Osteoblast (primary cell): Measurements from ENCODE around the gene TBC1D2B. TPM values are rescaled to one million over a fixed set of nuclear protein-coding genes. Genes with fewer than 3 reads are reported as not detected.
A peak's percentile ranks its signal among the peaks of the same experiment; 100 is the strongest.

ENCODE experiments used
- DNase-seq: peaks from one replicate; pipeline ENCODE4 v3.0.0; 2011; ENCODE audit warnings: low spot score, mixed read lengths; ENCODE audit not compliant: insufficient read length; ENCODE audit errors: missing footprints
- H2AFZ ChIP-seq: 2 replicates; pipeline ENCODE4 v1.6.0; 2011; ENCODE audit warnings: mild to moderate bottlenecking, low read length
- H3K27ac ChIP-seq: 2 replicates; pipeline ENCODE4 v1.5.1; 2011; ENCODE audit warnings: mild to moderate bottlenecking, low read depth, low read length, moderate library complexity
- H3K27me3 ChIP-seq: 2 replicates; pipeline ENCODE4 v1.6.0; 2012; ENCODE audit warnings: mild to moderate bottlenecking, control low read depth, inconsistent platforms, low read length, moderate library complexity; ENCODE audit not compliant: insufficient read depth
- H3K36me3 ChIP-seq: 2 replicates; pipeline ENCODE4 v1.5.1; 2011; ENCODE audit warnings: mild to moderate bottlenecking, low read length, control low read depth, moderate library complexity; ENCODE audit not compliant: insufficient read depth
- H3K4me1 ChIP-seq: 2 replicates; pipeline ENCODE4 v1.5.1; 2011; ENCODE audit warnings: mild to moderate bottlenecking, low read length, control low read depth, moderate library complexity; ENCODE audit not compliant: insufficient read depth
- H3K4me2 ChIP-seq: 2 replicates; pipeline ENCODE4 v1.6.0; 2011; ENCODE audit warnings: mild to moderate bottlenecking, low read length; ENCODE audit not compliant: insufficient read depth
- H3K4me3 ChIP-seq: fragments of 200-600 bp; sonication (generic); 3 replicates; pipeline ENCODE4 v1.5.1; 2012; ENCODE audit warnings: mild to moderate bottlenecking, low read length, inconsistent platforms; ENCODE audit not compliant: insufficient read depth
- H3K79me2 ChIP-seq: 2 replicates; pipeline ENCODE4 v1.6.0; 2012; ENCODE audit warnings: mild to moderate bottlenecking, low read length, control low read depth, inconsistent platforms; ENCODE audit not compliant: insufficient read depth
- H3K9me3 ChIP-seq: 2 replicates; pipeline ENCODE4 v1.5.1; 2011; ENCODE audit warnings: low read depth, low read length, control low read depth
- H4K20me1 ChIP-seq: 2 replicates; pipeline ENCODE4 v1.6.0; 2012; ENCODE audit warnings: mild to moderate bottlenecking, low read length, control low read depth; ENCODE audit not compliant: insufficient read depth
- total RNA-seq: library from RNA; depleted of rRNA; stranded (reverse); fragments of >200 nt; gene quantifications from 2 replicates; pipeline ENCODE4 v1.2.3, GENCODE V29; 2012
- TF ChIP-seq, protein P1 (sequence below): IDR thresholded peaks from 2 replicates; pipeline ENCODE4 v1.5.1; 2011; ENCODE audit warnings: mild to moderate bottlenecking, low read depth, low read length, moderate library complexity; ENCODE audit errors: extremely low read depth

The TBC1D2B gene
- total RNA-seq, 1 donor: 58.3 TPM

DNA sequence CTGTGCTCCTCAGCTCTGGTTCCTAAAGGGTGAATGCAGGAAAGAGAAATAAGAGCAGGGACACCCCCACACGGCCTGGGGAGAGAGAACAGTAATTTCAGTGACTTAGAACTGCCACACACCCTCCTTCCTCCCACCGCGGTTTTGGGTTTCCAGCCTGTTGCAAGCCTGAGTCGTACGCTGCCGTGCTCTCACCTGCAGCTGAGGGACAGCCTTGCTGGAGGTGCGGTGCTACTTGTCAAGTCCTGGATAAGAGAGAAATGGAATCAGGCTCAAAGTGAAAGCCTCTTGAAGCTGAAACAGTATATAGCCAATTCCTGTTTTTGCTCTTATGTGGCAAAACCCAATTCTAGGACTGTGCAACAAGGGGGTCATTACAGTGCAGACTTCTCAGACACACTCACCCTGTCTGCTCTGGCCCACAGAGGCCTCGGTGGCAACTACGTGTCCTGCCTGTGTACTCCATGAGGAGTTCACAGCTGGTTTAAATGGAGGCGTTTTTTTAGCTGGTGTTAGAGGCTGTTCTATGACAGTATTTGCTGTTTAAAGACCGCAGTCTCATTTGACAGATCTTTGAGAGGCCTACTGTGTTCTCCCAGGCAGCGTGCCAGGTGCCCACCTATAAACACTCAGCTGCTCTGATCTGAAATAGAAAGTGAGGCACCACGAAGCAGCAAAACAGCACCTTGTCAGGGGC lies 42.9 kb downstream of the TBC1D2B start:
- Histone ChIP-seq H3K4me3 (peak overlapping the region; percentile 8), H3K9me3 (no peaks in the 10 kb centered on the region), H4K20me1 (peaks cover 8% of the 10 kb centered on the region), H3K4me1 (peaks cover 26% of the 10 kb centered on the region), H3K36me3 (peaks cover 18% of the 10 kb centered on the region), H3K4me2 (peak overlapping the region; percentile 37), H3K27me3 (no peaks in the 10 kb centered on the region), H3K27ac (peak overlapping the region; percentile 43), H3K79me2 (peaks cover 13% of the 10 kb centered on the region), H2AFZ (no peak overlapping the region)
- TF ChIP-seq, protein P1, sequence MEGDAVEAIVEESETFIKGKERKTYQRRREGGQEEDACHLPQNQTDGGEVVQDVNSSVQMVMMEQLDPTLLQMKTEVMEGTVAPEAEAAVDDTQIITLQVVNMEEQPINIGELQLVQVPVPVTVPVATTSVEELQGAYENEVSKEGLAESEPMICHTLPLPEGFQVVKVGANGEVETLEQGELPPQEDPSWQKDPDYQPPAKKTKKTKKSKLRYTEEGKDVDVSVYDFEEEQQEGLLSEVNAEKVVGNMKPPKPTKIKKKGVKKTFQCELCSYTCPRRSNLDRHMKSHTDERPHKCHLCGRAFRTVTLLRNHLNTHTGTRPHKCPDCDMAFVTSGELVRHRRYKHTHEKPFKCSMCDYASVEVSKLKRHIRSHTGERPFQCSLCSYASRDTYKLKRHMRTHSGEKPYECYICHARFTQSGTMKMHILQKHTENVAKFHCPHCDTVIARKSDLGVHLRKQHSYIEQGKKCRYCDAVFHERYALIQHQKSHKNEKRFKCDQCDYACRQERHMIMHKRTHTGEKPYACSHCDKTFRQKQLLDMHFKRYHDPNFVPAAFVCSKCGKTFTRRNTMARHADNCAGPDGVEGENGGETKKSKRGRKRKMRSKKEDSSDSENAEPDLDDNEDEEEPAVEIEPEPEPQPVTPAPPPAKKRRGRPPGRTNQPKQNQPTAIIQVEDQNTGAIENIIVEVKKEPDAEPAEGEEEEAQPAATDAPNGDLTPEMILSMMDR: no peak
- no peak for DNase-seq

DNA sequence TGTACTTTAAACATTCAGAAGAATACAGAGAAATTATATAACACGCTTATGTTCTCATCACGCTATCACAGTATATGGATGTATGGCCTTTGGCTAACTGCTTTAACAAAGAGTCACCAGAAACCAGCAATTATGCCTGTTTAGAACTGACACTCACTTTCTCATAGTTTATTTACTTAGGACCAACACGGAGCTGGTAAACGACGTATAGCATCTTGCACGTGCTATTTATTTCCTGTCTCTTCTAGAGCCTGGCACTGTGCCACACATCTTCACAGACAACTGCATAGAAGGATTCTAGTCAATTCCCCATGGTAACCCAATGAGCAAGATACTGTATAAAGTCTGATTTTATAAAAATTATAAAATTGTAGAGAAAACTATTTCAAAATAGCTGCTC lies 43.6 kb downstream of the TBC1D2B start:
- no peak overlapping the region for H3K4me2 ChIP-seq
- H3K9me3 ChIP-seq: no peaks in the 10 kb centered on the region
- H3K27ac ChIP-seq: no peak overlapping the region
- H2AFZ ChIP-seq: no peak overlapping the region
- TF ChIP-seq, protein P1: no peak
- no peaks in the 10 kb centered on the region for H3K27me3 ChIP-seq
- DNase-seq: no peak
- peaks cover 26% of the 10 kb centered on the region for H3K4me1 ChIP-seq
- H3K79me2 ChIP-seq: peaks cover 12% of the 10 kb centered on the region
- peaks cover 24% of the 10 kb centered on the region for H3K36me3 ChIP-seq
- H3K4me3 ChIP-seq: no peak overlapping the region
- H4K20me1 ChIP-seq: peaks cover 8% of the 10 kb centered on the region

DNA sequence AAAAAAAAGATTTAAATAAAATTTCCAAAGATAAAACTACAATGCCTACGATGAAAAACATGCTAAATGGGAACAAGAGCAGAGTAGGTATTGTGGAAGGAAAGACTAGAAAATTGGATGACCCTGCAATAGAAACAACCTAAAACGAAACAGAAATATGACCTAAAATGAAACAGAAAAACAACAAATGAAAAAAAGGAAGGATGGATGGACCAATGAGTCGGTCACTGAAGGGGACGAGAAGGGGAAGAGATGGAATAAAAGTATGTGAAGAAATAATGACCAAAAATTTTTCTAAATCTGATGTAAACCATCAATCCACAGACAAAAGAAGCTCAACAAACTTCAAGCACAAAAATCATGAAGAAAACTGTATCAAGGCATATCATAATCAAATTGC lies 44.8 kb downstream of the TBC1D2B start:
- TF ChIP-seq, protein P1: no peak
- Histone ChIP-seq H4K20me1 (peaks cover 3% of the 10 kb centered on the region), H3K79me2 (peaks cover 11% of the 10 kb centered on the region), H3K27ac (no peak overlapping the region), H3K9me3 (no peaks in the 10 kb centered on the region), H3K4me1 (peaks cover 26% of the 10 kb centered on the region), H3K27me3 (no peaks in the 10 kb centered on the region), H2AFZ (no peak overlapping the region), H3K4me2 (no peak overlapping the region), H3K4me3 (no peak overlapping the region), H3K36me3 (peaks cover 24% of the 10 kb centered on the region)
- no peak for DNase-seq

DNA sequence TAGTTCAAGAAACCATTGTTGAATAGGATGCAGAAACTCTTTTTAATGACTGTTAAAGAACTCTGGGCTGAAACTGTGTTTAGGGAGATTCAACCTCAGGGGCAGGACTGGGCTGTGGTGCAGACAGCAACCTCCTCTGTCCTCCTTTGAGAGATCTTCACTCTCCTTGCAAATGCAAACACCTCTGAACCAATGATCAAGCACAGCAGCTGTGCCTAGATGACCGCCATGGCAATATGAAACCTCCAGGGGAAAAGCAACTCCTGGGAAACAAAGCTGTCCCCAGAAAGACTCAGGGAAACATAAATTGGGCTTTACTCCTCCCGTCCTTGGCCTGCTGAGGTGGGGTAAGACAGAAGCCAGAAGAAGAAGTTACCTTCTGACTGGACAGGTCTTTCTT lies 52.6 kb downstream of the TBC1D2B start:
- no peak for DNase-seq
- TF ChIP-seq, protein P1: no peak
- H3K36me3 ChIP-seq: peaks cover 55% of the 10 kb centered on the region
- no peak overlapping the region for H3K4me2 ChIP-seq
- no peaks in the 10 kb centered on the region for H3K4me1 ChIP-seq
- H3K79me2 ChIP-seq: peaks cover 5% of the 10 kb centered on the region
- no peak overlapping the region for H3K4me3 ChIP-seq
- no peaks in the 10 kb centered on the region for H3K27me3 ChIP-seq
- H4K20me1 ChIP-seq: peaks cover 3% of the 10 kb centered on the region
- no peak overlapping the region for H3K27ac ChIP-seq
- H2AFZ ChIP-seq: no peak overlapping the region
- H3K9me3 ChIP-seq: no peaks in the 10 kb centered on the region
